Progenitor cell of endocrine pancreas (in vitro differentiated cells): ENCODE data around the gene TMEM150B. TPM values are rescaled to one million over a fixed set of nuclear protein-coding genes. Genes with fewer than 3 reads are reported as not detected.
A peak's percentile ranks its signal among the peaks of the same experiment; 100 is the strongest.

ENCODE experiments used
- DNase-seq: peaks from one replicate; pipeline ENCODE4 v3.0.0; 2021; ENCODE audit warnings: low spot score; ENCODE audit not compliant: unreplicated experiment
- H3K27ac Mint-ChIP-seq: 2 replicates; pipeline ENCODE4 v1.8.0; 2021; ENCODE audit warnings: mild to moderate bottlenecking, moderate library complexity, mixed read lengths
- H3K27me3 Mint-ChIP-seq: 2 replicates; pipeline ENCODE4 v1.8.0; 2021; ENCODE audit warnings: mixed read lengths
- H3K36me3 Mint-ChIP-seq: 2 replicates; pipeline ENCODE4 v1.8.0; 2022; ENCODE audit warnings: mixed read lengths; ENCODE audit not compliant: insufficient read depth
- H3K4me1 Mint-ChIP-seq: 2 replicates; pipeline ENCODE4 v1.8.0; 2021; ENCODE audit warnings: low read depth, mixed read lengths
- H3K4me3 Mint-ChIP-seq: 2 replicates; pipeline ENCODE4 v1.8.0; 2021; ENCODE audit warnings: low read depth, mild to moderate bottlenecking, moderate library complexity, mixed read lengths
- H3K9me3 Mint-ChIP-seq: 2 replicates; pipeline ENCODE4 v1.8.0; 2021; ENCODE audit warnings: low read depth, mixed read lengths
- CTCF ChIP-seq: fragments of 200-600 bp; sonication (generic); IDR thresholded peaks from one replicate; pipeline ENCODE4 v1.5.0; 2021; ENCODE audit warnings: antibody characterized with exemption, mild to moderate bottlenecking; ENCODE audit not compliant: unreplicated experiment
- long read RNA-seq: library from polyadenylated mRNA; unstranded; transcript quantifications from one replicate; pipeline ENCODE4 v2.0.0, GENCODE V29; 2020
- total RNA-seq: library from RNA; stranded (reverse); gene quantifications from 2 replicates; pipeline ENCODE4 v1.2.1, GENCODE V29; 2021

Gene TMEM150B
- total RNA-seq: not detected in 2 replicates
- long read RNA-seq: 0 reads

GRCh38 chr19:55325172-55325571 is at the start of gene TMEM150B:
Gene TMEM150B (minus strand): TSS chr19:55325341. CDS start chr19:55321036, 4,305 bp downstream.
- DNase-seq: no peak
- no peak for TF ChIP-seq CTCF
- H3K27ac Mint-ChIP-seq: no peak within 1 kb of the TSS
- H3K4me3 Mint-ChIP-seq: no peak within 1 kb of the TSS
- no peaks in the 10 kb centered on the region for H3K36me3 Mint-ChIP-seq
- peaks cover 12% of the 10 kb centered on the region for H3K27me3 Mint-ChIP-seq
- H3K9me3 Mint-ChIP-seq: no peaks in the 10 kb centered on the region
- H3K4me1 Mint-ChIP-seq: peaks cover 1% of the 10 kb centered on the region

DNA sequence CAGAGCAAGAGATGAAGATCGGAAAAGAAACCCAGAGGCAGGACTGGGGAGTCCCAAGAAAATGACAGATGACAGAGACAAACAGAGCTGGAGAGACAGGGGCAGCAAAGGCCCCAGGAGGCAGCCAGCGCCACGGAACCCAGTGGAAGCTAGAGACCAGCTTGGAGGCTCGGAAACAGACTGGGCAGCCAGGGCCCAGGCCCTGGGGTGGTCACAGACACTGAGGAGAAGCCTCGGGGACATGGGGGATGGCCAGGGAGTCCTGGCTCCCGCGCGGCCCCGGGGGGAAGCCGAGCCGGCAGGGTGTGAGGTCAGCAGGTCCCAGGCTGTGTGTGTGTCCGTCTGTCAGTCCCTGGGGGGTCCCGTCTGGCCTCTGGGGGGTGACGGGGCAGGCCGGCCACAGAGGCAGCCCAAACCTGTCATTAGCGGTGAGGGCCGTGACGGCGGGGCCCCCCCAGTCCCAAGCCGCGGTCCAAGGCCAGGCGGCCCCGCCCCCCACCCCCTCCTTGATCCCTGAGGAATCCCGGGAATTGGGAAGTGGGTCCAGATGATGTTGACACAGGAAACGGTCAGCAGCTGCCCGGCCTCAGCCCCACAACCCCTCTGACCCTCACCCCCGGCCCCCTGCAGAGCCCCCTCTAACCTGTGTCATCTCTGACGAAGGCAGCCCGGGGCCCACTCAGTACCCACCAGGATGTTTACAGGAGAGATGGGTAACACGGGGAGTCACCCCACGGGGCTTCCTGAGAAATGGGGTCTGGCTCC is 49.0 kb upstream of the TMEM150B start:
- Mint-ChIP-seq H3K9me3 (no peaks in the 10 kb centered on the region), H3K4me3 (no peak overlapping the region), H3K4me1 (peaks cover 18% of the 10 kb centered on the region), H3K36me3 (peaks cover 1% of the 10 kb centered on the region), H3K27ac (peak overlapping the region; percentile 32), H3K27me3 (peaks cover 41% of the 10 kb centered on the region)
- TF ChIP-seq CTCF: no peak
- DNase-seq: no peak

- no peak for DNase-seq
- Mint-ChIP-seq H3K27ac (peak overlapping the region; percentile 32), H3K4me3 (no peak overlapping the region), H3K9me3 (no peaks in the 10 kb centered on the region), H3K27me3 (peaks cover 42% of the 10 kb centered on the region), H3K36me3 (peaks cover 1% of the 10 kb centered on the region), H3K4me1 (peaks cover 18% of the 10 kb centered on the region)
- no peak for TF ChIP-seq CTCF
Measured at GRCh38 chr19:55373306-55373992, 48.3 kb upstream of the TMEM150B start.

- H3K27me3 Mint-ChIP-seq: peaks cover 45% of the 10 kb centered on the region
- no peak overlapping the region for H3K4me3 Mint-ChIP-seq
- TF ChIP-seq CTCF: no peak
- peaks cover 1% of the 10 kb centered on the region for H3K36me3 Mint-ChIP-seq
- H3K4me1 Mint-ChIP-seq: peaks cover 16% of the 10 kb centered on the region
- no peak overlapping the region for H3K27ac Mint-ChIP-seq
- H3K9me3 Mint-ChIP-seq: no peaks in the 10 kb centered on the region
- DNase-seq: no peak
Measured at GRCh38 chr19:55372316-55373081, 47.4 kb upstream of the TMEM150B start.
